KOPT-K1 (cell line): Measurements from ENCODE around the gene POU3F2.

Source experiments
- H3K27ac ChIP-seq: fragments of 200-600 bp; sonication (generic); 2 replicates; pipeline ENCODE4 v1.5.1; 2016; ENCODE audit warnings: antibody characterized with exemption, mild to moderate bottlenecking, low read depth, low read length; ENCODE audit not compliant: poor library complexity, severe bottlenecking
- H3K36me3 ChIP-seq: fragments of 200-600 bp; sonication (generic); 2 replicates; pipeline ENCODE4 v1.5.1; 2017; ENCODE audit warnings: antibody characterized with exemption, mild to moderate bottlenecking, low read length, moderate library complexity; ENCODE audit not compliant: insufficient read depth
- H3K9me3 ChIP-seq: fragments of 200-600 bp; sonication (generic); 2 replicates; pipeline ENCODE4 v1.5.1; 2017; ENCODE audit warnings: antibody characterized with exemption, low read length, mild to moderate bottlenecking; ENCODE audit not compliant: insufficient read depth, poor library complexity, severe bottlenecking

The POU3F2 gene

GRCh38 chr6:98836962-98837944, 2.9 kb downstream of the POU3F2 start:
- peak overlapping the region; percentile 2 for H3K27ac ChIP-seq
- no peaks in the 10 kb centered on the region for H3K36me3 ChIP-seq
- H3K9me3 ChIP-seq: no peaks in the 10 kb centered on the region

GRCh38 chr6:98838032-98838431, 3.7 kb downstream of the POU3F2 start:
- H3K36me3 ChIP-seq: no peaks in the 10 kb centered on the region
- H3K9me3 ChIP-seq: no peaks in the 10 kb centered on the region
- H3K27ac ChIP-seq: no peak overlapping the region

- no peaks in the 10 kb centered on the region for H3K36me3 ChIP-seq
- no peak overlapping the region for H3K27ac ChIP-seq
- no peaks in the 10 kb centered on the region for H3K9me3 ChIP-seq
Observed at GRCh38 chr6:98838975-98839374, 4.6 kb downstream of the POU3F2 start.

GRCh38 chr6:98839781-98840361, 5.5 kb downstream of the POU3F2 start:
- H3K27ac ChIP-seq: no peak overlapping the region
- no peaks in the 10 kb centered on the region for H3K36me3 ChIP-seq
- no peaks in the 10 kb centered on the region for H3K9me3 ChIP-seq

- no peak overlapping the region for H3K27ac ChIP-seq
- no peaks in the 10 kb centered on the region for H3K36me3 ChIP-seq
Observed at GRCh38 chr6:98840385-98840784, 6.0 kb downstream of the POU3F2 start.

GRCh38 chr6:98840996-98841513, 6.7 kb downstream of the POU3F2 start:
- H3K36me3 ChIP-seq: no peaks in the 10 kb centered on the region
- no peaks in the 10 kb centered on the region for H3K9me3 ChIP-seq
- no peak overlapping the region for H3K27ac ChIP-seq

More at GRCh38 chr6:98840385-98840784, 6.0 kb downstream of the POU3F2 start:
- H3K9me3 ChIP-seq: no peaks in the 10 kb centered on the region

- H3K27ac ChIP-seq: no peak overlapping the region
- no peaks in the 10 kb centered on the region for H3K36me3 ChIP-seq
- H3K9me3 ChIP-seq: no peaks in the 10 kb centered on the region
Observed at GRCh38 chr6:98841621-98842341, 7.4 kb downstream of the POU3F2 start.

- H3K27ac ChIP-seq: no peak overlapping the region
- H3K9me3 ChIP-seq: no peaks in the 10 kb centered on the region
- no peaks in the 10 kb centered on the region for H3K36me3 ChIP-seq
Observed at GRCh38 chr6:98842342-98843180, 8.2 kb downstream of the POU3F2 start.

- H3K36me3 ChIP-seq: no peaks in the 10 kb centered on the region
- H3K9me3 ChIP-seq: no peaks in the 10 kb centered on the region
- H3K27ac ChIP-seq: no peak overlapping the region
Observed at GRCh38 chr6:98843271-98844243, 9.2 kb downstream of the POU3F2 start.

GRCh38 chr6:98844244-98845210, 10.2 kb downstream of the POU3F2 start:
- Histone ChIP-seq H3K9me3 (no peaks in the 10 kb centered on the region), H3K27ac (no peak overlapping the region), H3K36me3 (no peaks in the 10 kb centered on the region)

GRCh38 chr6:98845211-98846020, 11.0 kb downstream of the POU3F2 start:
- Histone ChIP-seq H3K36me3 (no peaks in the 10 kb centered on the region), H3K27ac (no peak overlapping the region), H3K9me3 (no peaks in the 10 kb centered on the region)

GRCh38 chr6:98846021-98846380, 11.6 kb downstream of the POU3F2 start:
- H3K36me3 ChIP-seq: no peaks in the 10 kb centered on the region
- no peaks in the 10 kb centered on the region for H3K9me3 ChIP-seq
- H3K27ac ChIP-seq: no peak overlapping the region
